ENCODE results near the gene EIF4A3. TPM values are rescaled to one million over a fixed set of nuclear protein-coding genes. Genes with fewer than 3 reads are reported as not detected.
A peak's percentile ranks its signal among the peaks of the same experiment; 100 is the strongest.

Gene EIF4A3
- total and polyA plus RNA-seq, 12 donors, result 16.2 to 51.0 (median 34.3) TPM

- Histone ChIP-seq H3K36me3 (no peaks in the 10 kb centered on the region), H3K4me3 (no peak overlapping the region), H3K9me3 (no peaks in the 10 kb centered on the region), H3K27ac (no peak overlapping the region), H3K4me1 (peaks cover 5 to 44% (median 23%) of the 10 kb centered on the region in 9 donors), H3K27me3 (peaks cover 0 to 31% (median 8%) of the 10 kb centered on the region in 7 donors)
- DNase-seq (no peak), ATAC-seq (no peak)
- intact Hi-C loops (cut with DNase I), result loop anchor here in 1 of 10 donors (5.0 kb wide), 1 partner anchor 42 kb away; the partner anchor contains the start of gene EIF4A3
- no peak for TF ChIP-seq CTCF (IDR thresholded peaks at IDR 0.05)
- 73 to 76% methylated on average over 23 of the region's 23 CpGs for WGBS, 2 donors
These were observed 42.7 kb upstream of the EIF4A3 start for GRCh38 chr17:80189611-80190010.

- WGBS, 2 donors, result 38 to 45% methylated on average over 18 of the region's 18 CpGs
- no peak for TF ChIP-seq CTCF (IDR thresholded peaks at IDR 0.05)
- H3K4me1 ChIP-seq, result peaks cover 5 to 41% (median 23%) of the 10 kb centered on the region in 9 donors
- H3K9me3 ChIP-seq, result no peaks in the 10 kb centered on the region
- DNase-seq (peak; percentile 72), ATAC-seq (peak; percentile 75 to 90 (median 86))
- peak overlapping the region in 6 of 10 donors; percentile 22 to 32 (median 29) for H3K4me3 ChIP-seq
- peak overlapping the region in 6 of 10 donors; percentile 37 to 71 (median 67) for H3K27ac ChIP-seq
- peaks cover 0 to 27% (median 8%) of the 10 kb centered on the region in 7 donors for H3K27me3 ChIP-seq
- intact Hi-C loops (cut with DNase I), result loop anchor here in 1 of 10 donors (5.0 kb wide), 1 partner anchor 40 kb away; the partner anchor contains the start of gene EIF4A3
- H3K36me3 ChIP-seq, result no peaks in the 10 kb centered on the region
These were observed 40.6 kb upstream of the EIF4A3 start for GRCh38 chr17:80187515-80187941.

GRCh38 chr17:80187090-80187489 lies 40.2 kb upstream of the EIF4A3 start:
- H3K4me3 ChIP-seq, result peak overlapping the region in 6 of 10 donors; percentile 22 to 32 (median 29)
- peaks cover 0 to 27% (median 4%) of the 10 kb centered on the region in 7 donors for H3K27me3 ChIP-seq
- intact Hi-C loops (cut with DNase I), result loop anchor here in 1 of 10 donors (5.0 kb wide), 1 partner anchor 40 kb away; the partner anchor contains the start of gene EIF4A3
- ATAC-seq, result peak in 2 of 8 donors; percentile 4 to 29
- H3K27ac ChIP-seq, result peak overlapping the region in 6 of 10 donors; percentile 37 to 71 (median 67)
- DNase-seq, result no peak
- TF ChIP-seq CTCF (IDR thresholded peaks at IDR 0.05), result no peak
- peaks cover 5 to 37% (median 22%) of the 10 kb centered on the region in 9 donors for H3K4me1 ChIP-seq
- no peaks in the 10 kb centered on the region for H3K36me3 ChIP-seq
- no peaks in the 10 kb centered on the region for H3K9me3 ChIP-seq
- 74 to 82% methylated on average over 16 of the region's 16 CpGs for WGBS, 2 donors

- peaks cover 0 to 26% (median 15%) of the 10 kb centered on the region in 9 donors for H3K4me1 ChIP-seq
- 86 to 92% methylated on average over 9 of the region's 9 CpGs for WGBS, 2 donors
- intact Hi-C loops (cut with DNase I), result loop anchor here in 1 of 10 donors (5.0 kb wide), 1 partner anchor 39 kb away; the partner anchor contains the start of gene EIF4A3
- no peak for TF ChIP-seq CTCF (IDR thresholded peaks at IDR 0.05)
- H3K9me3 ChIP-seq, result no peaks in the 10 kb centered on the region
- no peak overlapping the region for H3K4me3 ChIP-seq
- ATAC-seq (no peak), DNase-seq (no peak)
- H3K36me3 ChIP-seq, result no peaks in the 10 kb centered on the region
- H3K27me3 ChIP-seq, result peaks cover 0 to 18% (median 0%) of the 10 kb centered on the region in 7 donors
- H3K27ac ChIP-seq, result no peak overlapping the region
These were observed 39.0 kb upstream of the EIF4A3 start for GRCh38 chr17:80185968-80186367.

Data from heart right ventricle (tissue), 16 donors.